ENCODE results near the gene CCL17.
"Not testable (repeated sequence)": the region's sequence is repeated elsewhere in the genome, so short reads cannot be mapped to it uniquely, and the experiment has no call there.

Gene CCL17

GRCh38 chr16:57430955-57431354 lies 26.4 kb downstream of the CCL17 start:
- no peak for DNase-seq (ENCODE audit: low read depth, low spot score)

- DNase-seq (ENCODE audit: low read depth, low spot score), result no peak
These were observed 27.9 kb downstream of the CCL17 start for GRCh38 chr16:57432505-57432904.

GRCh38 chr16:57432989-57433388 lies 28.4 kb downstream of the CCL17 start:
- DNase-seq (ENCODE audit: low read depth, low spot score), result no peak

- DNase-seq (ENCODE audit: low read depth, low spot score), result no peak
These were observed 29.4 kb downstream of the CCL17 start for GRCh38 chr16:57434003-57434402.

GRCh38 chr16:57435838-57436237 lies 31.3 kb downstream of the CCL17 start:
- no peak for DNase-seq (ENCODE audit: low read depth, low spot score)

- not testable (repeated sequence) for DNase-seq (ENCODE audit: low read depth, low spot score)
These were observed 35.4 kb downstream of the CCL17 start for GRCh38 chr16:57439947-57440346.

- not testable (repeated sequence) for DNase-seq (ENCODE audit: low read depth, low spot score)
These were observed 36.0 kb downstream of the CCL17 start for GRCh38 chr16:57440551-57440950.

- no peak for DNase-seq (ENCODE audit: low read depth, low spot score)
These were observed 40.1 kb downstream of the CCL17 start for GRCh38 chr16:57444711-57445110.

GRCh38 chr16:57445510-57445909 lies 40.9 kb downstream of the CCL17 start:
- DNase-seq (ENCODE audit: low read depth, low spot score), result no peak

GRCh38 chr16:57446531-57447185 lies 42.1 kb downstream of the CCL17 start:
- no peak for DNase-seq (ENCODE audit: low read depth, low spot score)

- DNase-seq (ENCODE audit: low read depth, low spot score), result peak; percentile 78
These were observed 42.8 kb downstream of the CCL17 start, which contains the start of the genes CIAPIN1 and COQ9 for GRCh38 chr16:57447186-57447962. Gene CIAPIN1, minus strand, starts transcription at chr16:57447385. Its CDS starts 6,457 bp downstream, at chr16:57440928. Gene COQ9, plus strand, starts transcription at chr16:57447479. Its CDS starts 27 bp downstream, at chr16:57447506.

GRCh38 chr16:57452021-57452420 lies 47.5 kb downstream of the CCL17 start:
- DNase-seq (ENCODE audit: low read depth, low spot score), result no peak

- DNase-seq (ENCODE audit: low read depth, low spot score), result peak; percentile 69
These were observed 57.8 kb downstream of the CCL17 start, which contains the start of gene POLR2C for GRCh38 chr16:57462209-57462977. Gene POLR2C, plus strand, starts transcription at chr16:57462679. Its CDS starts 46 bp downstream, at chr16:57462725.

GRCh38 chr16:57462978-57463362 lies 58.4 kb downstream of the CCL17 start:
- no peak for DNase-seq (ENCODE audit: low read depth, low spot score)

GRCh38 chr16:57464523-57464922 lies 60.0 kb downstream of the CCL17 start:
- DNase-seq (ENCODE audit: low read depth, low spot score), result no peak

All from smooth muscle cell of the brain vasculature (primary cell).